Stimulated activated CD8-positive, alpha-beta memory T cell treated with anti-CD3 and anti-CD28 coated beads, Interleukin-4, amount 100 ng/mL, for 4 hours (primary cell): ENCODE measurements around the gene SLC7A7.
"Not testable (repeated sequence)": the region's sequence is repeated elsewhere in the genome, so short reads cannot be mapped to it uniquely, and the experiment has no call there.

Experiments
- DNase-seq, 2 donors: peaks; one replicate each; pipeline ENCODE4 v3.0.0-alpha.2; 2020; ENCODE audit warnings: low read depth in 2 of 2, low spot score in 1 of 2

SLC7A7 gene

GRCh38 chr14:22822016-22822570 is 6.9 kb upstream of the SLC7A7 start:
- no peak for DNase-seq

- DNase-seq, result no peak
Measured at GRCh38 chr14:22821193-22822015, 6.2 kb upstream of the SLC7A7 start.

GRCh38 chr14:22820731-22821130 is 5.5 kb upstream of the SLC7A7 start:
- no peak for DNase-seq

GRCh38 chr14:22819151-22819988 is 4.1 kb upstream of the SLC7A7 start:
- no peak for DNase-seq

GRCh38 chr14:22814373-22814772 is 862 bp downstream of the SLC7A7 start:
- no peak for DNase-seq

GRCh38 chr14:22813145-22813544 is 2.1 kb downstream of the SLC7A7 start:
- no peak for DNase-seq

GRCh38 chr14:22812744-22813143 is 2.5 kb downstream of the SLC7A7 start:
- no peak for DNase-seq

- no peak for DNase-seq
Measured at GRCh38 chr14:22811722-22812121, 3.5 kb downstream of the SLC7A7 start.

- DNase-seq, result no peak
Measured at GRCh38 chr14:22808388-22809209, 6.6 kb downstream of the SLC7A7 start.

- DNase-seq, result no peak
Measured at GRCh38 chr14:22807432-22808087, 7.7 kb downstream of the SLC7A7 start.

- DNase-seq, result not testable (repeated sequence)
Measured at GRCh38 chr14:22805235-22805634, 10.0 kb downstream of the SLC7A7 start.

GRCh38 chr14:22803687-22803974 is 11.6 kb downstream of the SLC7A7 start:
- DNase-seq, result no peak

GRCh38 chr14:22802860-22803686 is 12.2 kb downstream of the SLC7A7 start:
- no peak for DNase-seq

- no peak for DNase-seq
Measured at GRCh38 chr14:22801716-22802115, 13.5 kb downstream of the SLC7A7 start.

- DNase-seq, result no peak
Measured at GRCh38 chr14:22800346-22800745, 14.9 kb downstream of the SLC7A7 start.

- no peak for DNase-seq
Measured at GRCh38 chr14:22798528-22798927, 16.7 kb downstream of the SLC7A7 start.

GRCh38 chr14:22797017-22797917 is 18.0 kb downstream of the SLC7A7 start:
- DNase-seq, result no peak

GRCh38 chr14:22796087-22796707 is 19.0 kb downstream of the SLC7A7 start:
- DNase-seq, result no peak
